Measurements from ENCODE around the gene ZNF343.

Gene ZNF343

DNA sequence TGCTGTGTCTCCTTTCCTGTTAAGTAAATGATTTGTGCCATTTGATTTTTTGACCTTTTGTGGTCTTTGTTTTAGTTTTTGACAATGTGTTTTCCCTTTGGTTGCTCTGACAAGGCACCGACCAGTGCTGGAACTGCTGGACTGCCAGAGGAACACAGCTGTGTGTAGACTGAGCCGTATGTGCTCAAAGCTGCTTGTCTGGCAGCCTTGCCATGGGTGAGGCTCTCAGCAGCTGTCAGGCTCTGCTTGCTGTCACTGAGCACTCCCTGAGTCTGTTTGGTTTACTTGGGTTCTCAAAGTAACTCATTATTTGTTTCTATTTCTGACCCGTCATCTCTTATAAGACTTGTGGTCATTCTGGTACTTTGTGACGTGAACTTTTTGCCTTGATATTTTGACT is 23.1 kb downstream of the ZNF343 start:
- DNase-seq (ENCODE audit: extremely low spot score) = no peak
- TF ChIP-seq, protein P1, sequence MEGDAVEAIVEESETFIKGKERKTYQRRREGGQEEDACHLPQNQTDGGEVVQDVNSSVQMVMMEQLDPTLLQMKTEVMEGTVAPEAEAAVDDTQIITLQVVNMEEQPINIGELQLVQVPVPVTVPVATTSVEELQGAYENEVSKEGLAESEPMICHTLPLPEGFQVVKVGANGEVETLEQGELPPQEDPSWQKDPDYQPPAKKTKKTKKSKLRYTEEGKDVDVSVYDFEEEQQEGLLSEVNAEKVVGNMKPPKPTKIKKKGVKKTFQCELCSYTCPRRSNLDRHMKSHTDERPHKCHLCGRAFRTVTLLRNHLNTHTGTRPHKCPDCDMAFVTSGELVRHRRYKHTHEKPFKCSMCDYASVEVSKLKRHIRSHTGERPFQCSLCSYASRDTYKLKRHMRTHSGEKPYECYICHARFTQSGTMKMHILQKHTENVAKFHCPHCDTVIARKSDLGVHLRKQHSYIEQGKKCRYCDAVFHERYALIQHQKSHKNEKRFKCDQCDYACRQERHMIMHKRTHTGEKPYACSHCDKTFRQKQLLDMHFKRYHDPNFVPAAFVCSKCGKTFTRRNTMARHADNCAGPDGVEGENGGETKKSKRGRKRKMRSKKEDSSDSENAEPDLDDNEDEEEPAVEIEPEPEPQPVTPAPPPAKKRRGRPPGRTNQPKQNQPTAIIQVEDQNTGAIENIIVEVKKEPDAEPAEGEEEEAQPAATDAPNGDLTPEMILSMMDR (IDR thresholded peaks at IDR 0.05; ENCODE audit: control extremely low read depth, extremely low read depth, low read depth, missing control alignments) = no peak
- CTCF ChIA-PET = no interaction called here
- POLR2A ChIA-PET = no interaction called here

GRCh38 chr20:2485080-2485479 is 23.6 kb downstream of the ZNF343 start:
- CTCF ChIA-PET = interaction anchor here (0.5 to 1.2 kb wide), 2 partner anchors 14 to 231 kb away, joined by 3 read pairs; partner anchors contain the start of gene SNRPB
- no peak for DNase-seq (ENCODE audit: extremely low spot score)
- TF ChIP-seq, protein P1 (IDR thresholded peaks at IDR 0.05; ENCODE audit: control extremely low read depth, extremely low read depth, low read depth, missing control alignments) = no peak
- POLR2A ChIA-PET = no interaction called here

GRCh38 chr20:2483504-2483903 is 25.2 kb downstream of the ZNF343 start:
- ChIA-PET POLR2A (no interaction called here), CTCF (interaction anchor here (1.4 kb wide), 1 partner anchor 8 kb away, joined by 3 read pairs; no protein-coding TSS in a partner anchor)
- DNase-seq (ENCODE audit: extremely low spot score) = no peak
- TF ChIP-seq, protein P1 (IDR thresholded peaks at IDR 0.05; ENCODE audit: control extremely low read depth, extremely low read depth, low read depth, missing control alignments) = no peak

DNA sequence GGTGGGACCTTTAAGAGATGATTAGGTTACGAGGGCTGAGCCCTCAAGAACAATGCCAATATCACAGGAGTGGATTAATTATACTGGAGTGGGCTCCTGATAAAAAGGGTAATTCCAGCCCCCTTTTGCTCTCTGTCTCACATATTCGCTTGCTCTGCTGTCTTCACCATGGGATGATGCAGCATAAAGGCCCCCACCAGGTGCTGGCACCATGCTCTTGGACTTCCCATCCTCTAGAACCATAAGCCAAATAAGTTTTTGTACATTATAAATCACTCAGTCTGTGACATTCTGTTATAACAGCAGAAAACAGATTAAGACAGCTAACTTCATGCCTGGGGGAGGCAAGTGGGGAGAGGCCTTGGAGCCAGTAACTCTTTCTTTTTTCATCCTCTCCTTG is 28.3 kb downstream of the ZNF343 start:
- TF ChIP-seq, protein P1 (IDR thresholded peaks at IDR 0.05; ENCODE audit: control extremely low read depth, extremely low read depth, low read depth, missing control alignments) = no peak
- ChIA-PET POLR2A (no interaction called here), CTCF (no interaction called here)
- DNase-seq (ENCODE audit: extremely low spot score) = no peak

GRCh38 chr20:2476742-2477615 is 31.7 kb downstream of the ZNF343 start:
- DNase-seq (ENCODE audit: extremely low spot score) = no peak
- CTCF ChIA-PET = interaction anchor here (0.8 to 2.8 kb wide), 10 partner anchors 7 to 48 kb away, joined by 3 to 13 read pairs (median 4); partner anchors contain the start of gene ZNF343
- POLR2A ChIA-PET = interaction anchor here (0.8 to 1.0 kb wide), 2 partner anchors 11 to 20 kb away, joined by 3 to 4 read pairs; no protein-coding TSS in a partner anchor
- TF ChIP-seq, protein P1 (IDR thresholded peaks at IDR 0.05; ENCODE audit: control extremely low read depth, extremely low read depth, low read depth, missing control alignments) = peak; percentile 9

GRCh38 chr20:2475850-2476741 is 32.6 kb downstream of the ZNF343 start:
- ChIA-PET CTCF (interaction anchor here (0.9 to 2.8 kb wide), 7 partner anchors 8 to 48 kb away, joined by 3 to 13 read pairs (median 4); no protein-coding TSS in a partner anchor), POLR2A (interaction anchor here (0.8 kb wide), 1 partner anchor 9 kb away, joined by 3 read pairs; no protein-coding TSS in a partner anchor)

More at GRCh38 chr20:2475850-2476741, 32.6 kb downstream of the ZNF343 start:
- TF ChIP-seq, protein P1 (IDR thresholded peaks at IDR 0.05; ENCODE audit: control extremely low read depth, extremely low read depth, low read depth, missing control alignments) = no peak
- no peak for DNase-seq (ENCODE audit: extremely low spot score)
